ENCODE results near the gene CRTC3.

DNA sequence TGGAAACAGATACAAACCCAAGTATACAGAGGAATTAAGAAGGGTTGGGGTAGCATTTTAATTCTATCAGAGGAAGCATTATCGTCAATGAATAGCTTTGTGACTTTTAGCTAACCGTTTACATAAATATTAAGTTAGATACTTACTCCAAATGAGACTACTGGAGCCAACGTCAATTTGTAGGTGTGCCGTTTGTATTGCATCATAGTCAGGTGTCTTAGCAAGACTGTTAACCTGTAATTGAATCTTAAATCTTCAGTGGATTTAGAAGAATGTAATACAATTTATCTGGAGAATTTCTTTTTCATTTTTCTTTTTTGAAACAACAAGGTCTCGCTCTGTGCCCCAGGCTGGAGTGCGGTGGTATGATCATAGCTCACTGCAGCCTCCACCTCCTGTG is 55.1 kb downstream of the CRTC3 start:
- TF ChIP-seq NR2F2 (IDR thresholded peaks at IDR 0.05; ENCODE audit: borderline replicate concordance, low read depth) (no peak), SAFB2 (CRISPR knock-in tag; IDR thresholded peaks at IDR 0.05; ENCODE audit: borderline replicate concordance, low read depth) (no peak), PHF20 (CRISPR knock-in tag; IDR thresholded peaks at IDR 0.05) (no peak), ZNF292 (CRISPR knock-in tag; IDR thresholded peaks at IDR 0.05; ENCODE audit: borderline replicate concordance, low read depth) (no peak), ZNF501 (CRISPR knock-in tag; IDR thresholded peaks at IDR 0.05) (no peak), MAZ (IDR thresholded peaks at IDR 0.05; ENCODE audit: borderline replicate concordance, low read depth, low read length) (no peak), MAZ (CRISPR knock-in tag; IDR thresholded peaks at IDR 0.05; ENCODE audit: low read depth) (no peak), CEBPB (IDR thresholded peaks at IDR 0.05; ENCODE audit: borderline replicate concordance, low read depth, low read length) (peak; percentile 53; the same call in 1 of the 2 replicates), KDM5A (IDR thresholded peaks at IDR 0.05; ENCODE audit: borderline replicate concordance, low read length) (no peak), RXRA (CRISPR knock-in tag; IDR thresholded peaks at IDR 0.05) (no peak), SRF (IDR thresholded peaks at IDR 0.05; ENCODE audit: low read depth, low read length) (no peak), JUNB (CRISPR knock-in tag; IDR thresholded peaks at IDR 0.05; ENCODE audit: borderline replicate concordance) (no peak), CBX5 (CRISPR knock-in tag; IDR thresholded peaks at IDR 0.05; ENCODE audit: borderline replicate concordance) (no peak), EP300 (IDR thresholded peaks at IDR 0.05; ENCODE audit: low read depth in 2 of 2, low read length in 2 of 2) (no peak), EP300 (CRISPR knock-in tag; IDR thresholded peaks at IDR 0.05; ENCODE audit: borderline replicate concordance) (no peak)
